Mesodermal cell (in vitro differentiated cells): ENCODE measurements around the gene RBP3.

Experiments used
- H3K27ac ChIP-seq: 2 replicates; pipeline ENCODE4 v1.7.0; 2013; ENCODE audit warnings: mild to moderate bottlenecking, low read depth, low read length, moderate library complexity; ENCODE audit not compliant: severe bottlenecking
- H3K36me3 ChIP-seq: 2 replicates; pipeline ENCODE4 v1.7.1; 2013; ENCODE audit warnings: mild to moderate bottlenecking, low read length, moderate library complexity; ENCODE audit not compliant: control insufficient read depth, insufficient read depth
- H3K4me1 ChIP-seq: one replicate; pipeline ENCODE4 v1.7.1; 2013; ENCODE audit warnings: mild to moderate bottlenecking, low read length; ENCODE audit not compliant: insufficient read depth, control insufficient read depth, poor library complexity, severe bottlenecking
- H3K4me3 ChIP-seq: 2 replicates; pipeline ENCODE4 v1.7.0; 2013; ENCODE audit warnings: low read length, control low read depth, mild to moderate bottlenecking; ENCODE audit not compliant: insufficient read depth, poor library complexity, severe bottlenecking; ENCODE audit errors: extremely low read depth
- H3K9me3 ChIP-seq: 2 replicates; pipeline ENCODE4 v1.7.1; 2013; ENCODE audit warnings: mild to moderate bottlenecking, low read length, moderate library complexity; ENCODE audit not compliant: control insufficient read depth
- WGBS, 2 experiments: methylation state at CpG; one replicate each; pipeline ENCODE4 v1.1.5; 2013; ENCODE audit warnings: missing lambda C conversion rate in 2 of 2; ENCODE audit not compliant: insufficient coverage in 2 of 2; 5-methylcytosine and 5-hydroxymethylcytosine counted together

The RBP3 gene

GRCh38 chr10:47308775-47309174 is 39.4 kb upstream of the RBP3 start:
- 83 to 85% methylated on average over 4 to 7 of the region's 9 CpGs for WGBS, 2 experiments
- Histone ChIP-seq H3K9me3 (no peaks in the 10 kb centered on the region), H3K4me3 (no peak overlapping the region), H3K4me1 (no peaks in the 10 kb centered on the region), H3K27ac (no peak overlapping the region), H3K36me3 (no peaks in the 10 kb centered on the region)

DNA sequence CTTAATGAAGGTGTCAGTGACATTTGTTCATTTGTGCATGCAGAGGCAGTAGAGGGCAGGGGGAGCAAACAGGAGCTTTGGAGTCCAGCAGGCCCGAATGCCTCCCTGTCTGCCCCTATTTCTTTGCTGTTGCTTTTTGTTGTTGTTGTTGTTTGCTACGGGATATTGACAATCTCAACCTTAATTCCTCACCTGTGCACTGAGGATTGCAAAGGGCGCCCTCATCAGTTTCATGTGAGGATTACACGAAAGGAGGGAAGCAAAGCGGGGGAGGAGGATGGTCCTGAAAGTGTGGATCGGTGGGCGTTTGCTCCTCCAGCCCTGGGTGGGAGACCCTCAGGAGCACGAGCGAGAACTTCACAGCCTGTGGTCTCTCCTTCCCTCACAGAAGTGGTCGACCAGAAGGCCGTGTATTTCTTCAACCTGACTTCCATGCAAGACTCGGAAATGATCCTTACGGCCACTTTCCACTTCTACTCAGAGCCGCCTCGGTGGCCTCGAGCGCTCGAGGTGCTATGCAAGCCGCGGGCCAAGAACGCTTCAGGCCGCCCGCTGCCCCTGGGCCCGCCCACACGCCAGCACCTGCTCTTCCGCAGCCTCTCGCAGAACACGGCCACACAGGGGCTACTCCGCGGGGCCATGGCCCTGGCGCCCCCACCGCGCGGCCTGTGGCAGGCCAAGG is 38.6 kb upstream of the RBP3 start:
- Histone ChIP-seq H3K27ac (no peak overlapping the region), H3K36me3 (no peaks in the 10 kb centered on the region), H3K9me3 (no peaks in the 10 kb centered on the region), H3K4me1 (no peaks in the 10 kb centered on the region), H3K4me3 (no peak overlapping the region)
- WGBS, 2 experiments: 86% methylated on average over 28 to 31 of the region's 34 CpGs

DNA sequence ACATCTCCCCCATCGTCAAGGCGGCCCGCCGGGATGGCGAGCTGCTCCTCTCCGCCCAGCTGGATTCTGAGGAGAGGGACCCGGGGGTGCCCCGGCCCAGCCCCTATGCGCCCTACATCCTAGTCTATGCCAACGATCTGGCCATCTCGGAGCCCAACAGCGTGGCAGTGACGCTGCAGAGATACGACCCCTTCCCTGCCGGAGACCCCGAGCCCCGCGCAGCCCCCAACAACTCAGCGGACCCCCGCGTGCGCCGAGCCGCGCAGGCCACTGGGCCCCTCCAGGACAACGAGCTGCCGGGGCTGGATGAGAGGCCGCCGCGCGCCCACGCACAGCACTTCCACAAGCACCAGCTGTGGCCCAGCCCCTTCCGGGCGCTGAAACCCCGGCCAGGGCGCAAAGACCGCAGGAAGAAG is 38.1 kb upstream of the RBP3 start:
- WGBS, 2 experiments: 94 to 98% methylated on average over 21 to 32 of the region's 37 CpGs

DNA sequence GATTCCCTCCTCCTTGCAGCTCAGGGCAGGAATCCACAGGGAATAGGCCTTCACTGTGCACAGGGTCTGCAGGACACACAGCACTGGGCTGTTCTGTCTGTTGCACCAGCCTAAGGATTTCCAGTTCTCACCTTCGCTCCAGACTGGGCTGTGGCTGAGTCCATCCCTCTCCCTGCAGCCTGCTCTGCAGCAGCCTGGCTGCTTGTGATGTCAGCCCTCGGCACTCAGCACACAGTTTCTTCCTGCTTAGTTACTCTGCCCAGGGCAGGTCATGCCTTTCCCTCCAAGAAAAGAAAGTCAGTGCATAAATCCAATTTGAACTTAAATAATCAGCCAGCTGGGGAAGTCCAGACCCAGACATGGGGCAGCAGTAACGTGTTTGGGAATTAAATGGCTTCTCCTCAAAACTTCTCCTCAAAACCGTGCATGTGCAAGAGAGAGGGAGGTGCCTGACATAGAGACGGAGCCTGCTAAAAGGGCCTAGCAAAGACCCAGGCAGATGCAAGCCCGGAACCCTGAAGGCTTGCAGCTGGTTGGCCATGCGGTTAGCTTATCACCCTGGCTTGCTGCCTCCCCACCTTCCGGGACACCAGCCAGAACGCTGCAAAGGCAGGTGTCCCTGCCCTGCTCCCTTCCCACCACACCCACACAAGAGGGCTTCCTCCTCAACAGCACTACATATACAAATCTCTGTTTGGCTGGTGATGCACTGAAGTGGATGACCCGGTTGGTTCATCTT is 36.8 kb upstream of the RBP3 start:
- H3K36me3 ChIP-seq: no peaks in the 10 kb centered on the region
- H3K4me1 ChIP-seq: no peaks in the 10 kb centered on the region
- no peaks in the 10 kb centered on the region for H3K9me3 ChIP-seq
- no peak overlapping the region for H3K4me3 ChIP-seq
- H3K27ac ChIP-seq: no peak overlapping the region
- WGBS, 2 experiments: 77 to 78% methylated on average over 9 to 10 of the region's 10 CpGs

More for the DNA sequence above, 38.1 kb upstream of the RBP3 start:
- no peak overlapping the region for H3K27ac ChIP-seq
- no peaks in the 10 kb centered on the region for H3K4me1 ChIP-seq
- H3K4me3 ChIP-seq: no peak overlapping the region
- no peaks in the 10 kb centered on the region for H3K9me3 ChIP-seq
- no peaks in the 10 kb centered on the region for H3K36me3 ChIP-seq

DNA sequence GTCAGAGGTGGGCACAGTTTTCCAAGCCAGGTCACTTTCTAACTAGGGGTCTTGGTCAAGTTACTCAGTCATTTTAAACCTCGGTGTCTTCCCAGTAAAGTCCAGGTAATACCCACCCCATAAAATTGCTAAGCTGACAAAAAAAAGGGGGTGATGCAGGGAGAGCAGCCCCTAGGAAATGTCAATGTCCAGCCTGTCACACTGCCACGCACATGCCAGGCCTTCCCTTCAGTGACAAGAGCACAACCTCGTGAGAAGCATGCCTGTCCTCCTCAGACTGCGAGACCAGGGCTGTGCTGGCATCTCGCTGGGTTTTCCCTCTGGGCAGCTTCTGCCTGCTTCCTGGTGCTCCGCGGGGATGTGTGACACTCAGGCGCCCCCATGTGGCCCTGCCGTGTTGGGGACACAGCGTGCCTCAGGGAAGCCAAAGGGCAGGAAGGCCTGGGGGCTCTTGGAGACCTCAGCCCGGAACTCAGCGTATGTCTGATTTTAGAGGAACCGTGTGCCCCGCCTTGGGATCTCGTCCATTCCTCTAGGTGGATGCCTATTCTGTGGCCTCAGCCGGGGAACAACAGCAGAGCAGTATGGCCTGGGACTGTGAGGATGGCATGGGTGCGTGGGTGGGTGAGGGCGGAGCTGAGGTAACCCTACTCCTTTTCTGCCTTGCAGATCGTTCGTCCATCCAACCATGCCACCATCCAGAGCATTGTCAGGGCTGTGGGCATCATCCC is 36.1 kb upstream of the RBP3 start:
- H3K27ac ChIP-seq: no peak overlapping the region
- no peaks in the 10 kb centered on the region for H3K9me3 ChIP-seq
- H3K36me3 ChIP-seq: no peaks in the 10 kb centered on the region
- WGBS, 2 experiments: 29 to 31% methylated on average over 16 to 17 of the region's 20 CpGs
- no peaks in the 10 kb centered on the region for H3K4me1 ChIP-seq
- no peak overlapping the region for H3K4me3 ChIP-seq

DNA sequence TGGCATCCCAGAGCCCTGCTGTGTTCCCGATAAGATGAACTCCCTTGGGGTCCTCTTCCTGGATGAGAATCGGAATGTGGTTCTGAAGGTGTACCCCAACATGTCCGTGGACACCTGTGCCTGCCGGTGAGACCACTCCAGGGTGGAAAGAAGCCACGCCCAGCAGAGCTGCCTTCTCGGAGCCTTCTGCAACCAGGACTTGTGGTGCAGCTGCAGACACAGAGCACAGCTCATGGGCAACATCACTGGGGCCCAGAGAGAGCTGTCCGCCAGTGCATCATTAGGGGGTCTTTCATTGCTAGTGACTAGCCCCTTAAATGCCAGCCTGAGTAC is 35.5 kb upstream of the RBP3 start:
- H3K27ac ChIP-seq: no peak overlapping the region

GRCh38 chr10:47314416-47314970 is 33.7 kb upstream of the RBP3 start:
- Histone ChIP-seq H3K4me1 (no peaks in the 10 kb centered on the region), H3K36me3 (no peaks in the 10 kb centered on the region), H3K27ac (no peak overlapping the region), H3K9me3 (no peaks in the 10 kb centered on the region), H3K4me3 (no peak overlapping the region)
- WGBS, 2 experiments: 88 to 89% methylated on average over 7 of the region's 9 CpGs

More for the DNA sequence above, 35.5 kb upstream of the RBP3 start:
- Histone ChIP-seq H3K9me3 (no peaks in the 10 kb centered on the region), H3K4me1 (no peaks in the 10 kb centered on the region), H3K4me3 (no peak overlapping the region), H3K36me3 (no peaks in the 10 kb centered on the region)
- 88% methylated on average over 7 of the region's 7 CpGs for WGBS, 2 experiments

- Histone ChIP-seq H3K9me3 (no peaks in the 10 kb centered on the region), H3K4me3 (no peak overlapping the region), H3K27ac (no peak overlapping the region), H3K36me3 (no peaks in the 10 kb centered on the region), H3K4me1 (no peaks in the 10 kb centered on the region)
- WGBS, 2 experiments: 87 to 91% methylated on average over 2 of the region's 2 CpGs
Measured at GRCh38 chr10:47315421-47315820, 32.7 kb upstream of the RBP3 start.

GRCh38 chr10:47316131-47316530 is 32.0 kb upstream of the RBP3 start:
- 60 to 80% methylated on average over 3 to 5 of the region's 5 CpGs for WGBS, 2 experiments
- Histone ChIP-seq H3K9me3 (no peaks in the 10 kb centered on the region), H3K36me3 (no peaks in the 10 kb centered on the region), H3K4me1 (no peaks in the 10 kb centered on the region), H3K4me3 (no peak overlapping the region), H3K27ac (no peak overlapping the region)

DNA sequence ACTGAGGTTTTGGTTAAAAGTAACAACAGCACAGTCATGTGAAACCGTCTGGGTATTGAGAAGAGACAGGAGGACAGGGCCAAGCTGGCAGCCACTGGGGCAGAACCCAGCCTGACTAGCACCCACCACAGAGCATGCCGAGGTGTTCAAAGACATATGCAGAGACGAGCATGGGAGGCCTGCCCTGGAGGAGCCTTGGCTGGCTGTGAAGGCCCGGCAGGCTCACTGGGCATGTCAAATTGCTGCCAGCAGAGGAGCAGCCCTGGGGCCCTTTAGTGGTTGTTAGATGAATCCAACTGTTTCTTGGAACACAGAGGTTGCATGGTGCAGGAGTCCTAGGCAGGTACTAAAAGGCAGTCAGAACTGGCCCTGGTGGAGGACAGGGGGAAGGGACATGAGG is 30.9 kb upstream of the RBP3 start:
- Histone ChIP-seq H3K27ac (no peak overlapping the region), H3K36me3 (no peaks in the 10 kb centered on the region), H3K9me3 (no peaks in the 10 kb centered on the region), H3K4me3 (no peak overlapping the region), H3K4me1 (no peaks in the 10 kb centered on the region)
- WGBS, 2 experiments: 82 to 95% methylated on average over 3 to 4 of the region's 4 CpGs
